GM18873 (cell line): ENCODE results near the gene SDR42E2.
A peak's percentile ranks its signal among the peaks of the same experiment; 100 is the strongest.
"Not testable (repeated sequence)": the region's sequence is repeated elsewhere in the genome, so short reads cannot be mapped to it uniquely, and the experiment has no call there.

Experiments
- ATAC-seq: cut with Tn5 transposase; IDR thresholded peaks from one replicate; pipeline ENCODE4 v1.9.1; 2021; ENCODE audit warnings: mild to moderate bottlenecking, moderate library complexity, moderate number of reproducible peaks; ENCODE audit not compliant: unreplicated experiment, low FRiP score

SDR42E2 gene

GRCh38 chr16:22190081-22190775 lies 27.9 kb downstream of the SDR42E2 start:
- ATAC-seq = peak; percentile 51

DNA sequence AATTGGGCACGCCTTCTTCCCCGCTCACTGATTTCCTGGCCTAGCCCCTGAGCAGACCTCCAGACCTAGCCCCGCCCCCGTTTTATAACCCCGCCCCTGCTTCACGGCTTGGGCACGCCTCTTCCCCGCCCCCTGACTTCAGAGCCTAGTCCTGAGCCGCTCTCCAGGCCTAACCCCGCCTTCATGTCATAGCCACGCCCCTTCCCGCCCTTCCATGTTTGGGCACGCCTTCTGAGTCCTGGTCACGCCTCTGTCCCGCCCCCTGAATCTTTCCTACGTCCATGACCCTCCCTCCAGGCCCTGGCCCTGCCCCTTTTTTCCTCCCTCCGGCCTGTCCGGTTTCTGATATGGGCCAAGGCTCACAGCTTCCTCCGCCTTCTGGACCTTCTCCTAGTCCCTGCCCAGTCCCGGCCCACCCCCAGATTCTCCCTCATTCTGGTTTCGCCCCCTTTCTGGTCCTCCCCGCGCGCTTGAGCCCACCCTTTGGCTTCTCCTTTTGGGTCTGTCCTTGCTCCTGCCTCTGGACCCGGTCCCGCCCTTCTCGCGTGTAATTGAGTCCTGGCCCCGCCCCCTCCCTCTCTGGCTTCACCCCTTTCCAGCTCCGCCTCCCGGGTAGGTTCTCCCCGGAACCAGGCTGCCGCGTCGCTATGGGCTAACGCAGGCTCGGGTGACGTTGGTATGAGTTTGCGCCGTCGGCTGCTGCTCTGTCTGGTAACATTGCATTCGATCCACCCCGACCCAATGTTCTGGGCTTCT lies 28.6 kb downstream of the SDR42E2 start:
- peak; percentile 42 for ATAC-seq

DNA sequence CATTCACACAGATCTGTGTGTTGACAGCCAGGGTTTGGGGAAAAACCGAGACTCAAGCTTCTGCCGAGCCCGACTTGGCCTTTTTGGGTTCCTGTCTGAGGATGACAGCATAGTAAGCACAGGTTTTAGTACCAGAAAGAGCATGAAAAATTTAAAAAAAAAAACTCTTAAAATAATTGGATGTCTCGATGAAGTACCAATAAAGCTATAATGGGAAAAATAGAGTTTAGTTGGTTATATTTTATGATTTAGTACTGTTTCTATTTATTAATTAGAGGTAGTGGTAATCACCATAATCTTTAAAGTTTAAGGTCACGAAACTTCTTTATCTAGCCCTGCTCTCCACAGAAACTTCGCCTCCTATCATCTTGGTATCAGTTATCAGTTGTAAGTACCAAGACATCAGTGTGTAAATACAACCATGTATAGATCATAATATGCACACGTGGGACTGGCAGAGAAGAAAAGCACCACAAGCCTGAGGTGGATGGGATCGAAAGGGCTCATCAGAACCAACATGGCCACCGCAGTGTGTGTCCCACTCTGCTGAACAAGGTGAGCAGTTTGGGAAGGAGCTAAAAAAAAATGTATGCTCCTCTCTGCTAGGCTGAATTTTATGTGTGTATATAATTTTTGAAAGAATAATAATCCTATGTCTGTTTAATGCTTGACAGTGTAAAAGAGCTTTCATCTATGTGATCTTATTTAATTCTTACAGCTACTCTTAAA lies 29.4 kb downstream of the SDR42E2 start:
- ATAC-seq = no peak

- ATAC-seq = peak; percentile 20
Observed at GRCh38 chr16:22192261-22193062, 30.2 kb downstream of the SDR42E2 start.

GRCh38 chr16:22193063-22193411 lies 30.7 kb downstream of the SDR42E2 start:
- ATAC-seq = no peak

DNA sequence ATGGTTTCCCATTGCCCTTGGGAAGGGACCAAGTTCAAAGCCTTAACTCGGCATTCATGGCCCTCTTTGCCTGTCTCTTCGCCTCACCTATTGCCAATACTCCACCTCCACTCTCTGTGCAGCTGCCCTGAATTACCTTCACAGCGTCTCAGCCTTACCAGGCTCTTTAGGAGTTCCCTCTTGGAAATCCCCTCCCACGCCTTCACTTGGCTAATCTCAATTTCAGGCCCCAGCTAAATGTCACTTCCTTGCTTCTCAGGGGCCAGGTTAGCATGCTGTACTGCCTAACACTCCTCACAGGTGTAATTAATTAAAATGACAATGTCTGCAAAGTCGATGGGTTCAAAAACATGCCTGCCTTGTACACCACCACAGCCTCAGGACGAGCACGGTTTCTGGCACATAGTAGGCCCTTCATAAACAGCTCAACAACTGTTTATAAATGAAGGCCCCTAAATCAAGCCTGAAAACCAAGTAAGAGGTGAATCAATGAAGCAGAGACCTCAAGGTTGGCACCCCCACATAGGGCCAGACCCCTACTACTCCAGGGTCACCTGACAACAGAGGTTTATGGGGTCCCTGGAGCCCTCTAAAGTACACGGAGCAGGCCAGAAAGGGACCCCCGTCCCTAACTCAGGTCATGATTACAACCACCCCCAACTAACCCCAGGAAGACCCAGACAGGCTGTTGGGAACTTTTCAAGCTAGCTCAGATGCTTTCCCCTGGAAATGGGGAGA lies 32.6 kb downstream of the SDR42E2 start:
- no peak for ATAC-seq

- no peak for ATAC-seq
Observed at GRCh38 chr16:22195445-22195694, 33.1 kb downstream of the SDR42E2 start.

GRCh38 chr16:22195695-22196558 lies 33.6 kb downstream of the SDR42E2 start:
- ATAC-seq = no peak

- ATAC-seq = not testable (repeated sequence)
Observed at GRCh38 chr16:22196559-22197168, 34.4 kb downstream of the SDR42E2 start.

- no peak for ATAC-seq
Observed at GRCh38 chr16:22198547-22199293, 36.4 kb downstream of the SDR42E2 start.

DNA sequence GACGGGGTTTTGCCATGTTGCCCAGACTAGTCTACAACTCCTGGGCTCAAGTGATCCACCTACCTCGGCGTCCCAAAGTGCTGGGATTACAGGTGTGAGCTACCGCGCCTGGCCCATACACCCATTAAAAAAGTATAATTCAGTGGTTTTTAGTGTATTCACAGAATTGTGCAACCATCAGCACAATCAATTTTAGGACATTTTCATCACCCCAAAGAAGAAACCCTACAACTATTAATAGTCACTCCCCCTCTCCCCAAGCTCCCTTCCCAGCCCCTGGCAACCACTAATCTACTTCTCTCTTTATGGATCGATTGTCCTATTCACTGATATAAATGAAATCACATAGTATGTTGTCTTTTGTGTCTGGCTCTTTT lies 39.9 kb downstream of the SDR42E2 start:
- ATAC-seq = no peak

DNA sequence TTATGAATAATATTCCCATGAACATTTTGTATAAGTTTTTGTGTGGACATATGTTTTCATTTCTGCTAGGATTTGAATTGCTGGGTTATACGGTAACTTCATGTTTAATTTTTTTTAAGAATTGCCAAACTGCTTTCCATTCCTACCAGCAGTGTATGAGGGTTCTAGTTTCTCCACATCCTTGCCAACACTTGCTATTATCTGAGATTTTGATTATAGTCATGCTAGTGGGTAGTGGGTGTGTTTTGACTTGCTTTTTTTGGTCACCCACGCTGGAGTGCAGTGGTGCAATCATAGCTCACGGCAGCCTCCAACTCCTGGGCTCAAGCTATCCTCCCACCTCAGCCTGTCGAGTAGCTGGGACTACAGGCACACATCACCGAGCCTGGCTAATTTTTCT lies 40.8 kb downstream of the SDR42E2 start:
- ATAC-seq = no peak

DNA sequence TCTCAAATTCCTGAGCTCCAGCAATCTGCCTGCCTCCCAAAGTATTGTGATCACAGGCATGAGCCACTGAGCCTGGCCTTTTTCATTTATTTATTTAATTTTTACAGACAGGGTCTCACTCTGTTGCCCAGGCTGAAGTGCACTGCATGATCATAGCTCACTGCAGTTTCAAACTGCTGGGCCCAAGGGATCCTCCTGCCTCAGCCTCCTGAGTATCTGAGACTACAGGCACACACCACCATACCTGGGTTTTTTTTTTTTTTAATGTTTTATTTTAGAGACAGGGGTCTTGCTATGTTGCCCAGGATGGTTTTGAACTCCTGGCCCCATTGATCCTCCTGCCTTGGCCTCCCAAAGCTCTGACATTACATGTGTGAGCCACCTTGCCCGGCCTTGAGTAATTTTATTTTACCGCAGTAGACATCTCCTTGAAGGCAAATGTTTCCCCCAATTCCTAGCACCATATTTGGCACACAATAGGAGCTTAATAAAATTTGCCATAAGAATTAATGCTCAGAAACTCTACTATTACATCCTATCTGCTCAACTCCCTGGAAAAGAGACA lies 41.9 kb downstream of the SDR42E2 start:
- no peak for ATAC-seq

DNA sequence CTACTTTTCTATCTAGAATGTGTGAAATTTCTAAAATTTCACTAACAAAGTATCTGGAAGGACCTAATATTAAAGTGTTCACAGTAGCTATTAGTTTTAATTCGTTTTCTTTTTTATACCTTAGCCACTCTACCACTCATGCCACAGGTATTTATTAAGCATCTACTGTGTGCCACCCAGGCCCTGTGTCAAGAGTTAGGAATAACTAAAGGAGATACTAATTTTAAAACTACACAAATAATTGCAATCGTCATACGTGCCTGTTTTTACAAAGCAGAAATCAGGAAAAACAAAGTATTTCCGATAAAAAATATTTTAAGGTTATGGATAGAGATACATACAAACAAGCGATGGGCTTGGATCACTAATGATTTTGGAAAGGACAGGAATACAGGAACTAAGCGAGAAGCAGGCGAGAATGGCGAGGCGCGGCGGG lies 43.3 kb downstream of the SDR42E2 start:
- no peak for ATAC-seq

GRCh38 chr16:22206013-22206841 lies 43.9 kb downstream of the SDR42E2 start, which contains the start of gene EEF2K:
TSS of gene EEF2K (plus strand) at chr16:22206278. CDS start at chr16:22225730, 19,452 bp downstream.
- peak; percentile 80 for ATAC-seq

- ATAC-seq = peak; percentile 39
Observed at GRCh38 chr16:22206842-22207714, 44.8 kb downstream of the SDR42E2 start.
